GM21619 (cell line): ENCODE data around the gene CD47.

Experiments used
- ATAC-seq: cut with Tn5 transposase; IDR thresholded peaks from one replicate; pipeline ENCODE4 v1.9.1; 2021; ENCODE audit not compliant: unreplicated experiment

CD47 gene

GRCh38 chr3:108054935-108055334, 35.9 kb downstream of the CD47 start:
- no peak for ATAC-seq

GRCh38 chr3:108053483-108053882, 37.3 kb downstream of the CD47 start:
- no peak for ATAC-seq

GRCh38 chr3:108053067-108053466, 37.8 kb downstream of the CD47 start:
- no peak for ATAC-seq

- no peak for ATAC-seq
These were observed 39.8 kb downstream of the CD47 start for GRCh38 chr3:108051005-108051404.

- ATAC-seq, result no peak
These were observed 42.8 kb downstream of the CD47 start for GRCh38 chr3:108047987-108048386.

- no peak for ATAC-seq
These were observed 44.6 kb downstream of the CD47 start for GRCh38 chr3:108046247-108046646.

GRCh38 chr3:108044699-108045098, 46.1 kb downstream of the CD47 start:
- ATAC-seq, result no peak

- no peak for ATAC-seq
These were observed 48.5 kb downstream of the CD47 start for GRCh38 chr3:108042300-108042699.

- ATAC-seq, result no peak
These were observed 49.6 kb downstream of the CD47 start for GRCh38 chr3:108041253-108041652.

- no peak for ATAC-seq
These were observed 53.1 kb downstream of the CD47 start for GRCh38 chr3:108037770-108038169.

GRCh38 chr3:108036984-108037741, 53.7 kb downstream of the CD47 start:
- ATAC-seq, result peak; percentile 64

- ATAC-seq, result no peak
These were observed 54.4 kb downstream of the CD47 start for GRCh38 chr3:108036401-108036800.

- no peak for ATAC-seq
These were observed 55.1 kb downstream of the CD47 start for GRCh38 chr3:108035751-108036150.

GRCh38 chr3:108031895-108032294, 58.9 kb downstream of the CD47 start:
- no peak for ATAC-seq

GRCh38 chr3:108030960-108031359, 59.9 kb downstream of the CD47 start:
- ATAC-seq, result no peak

- no peak for ATAC-seq
These were observed 61.4 kb downstream of the CD47 start for GRCh38 chr3:108029466-108029865.

GRCh38 chr3:108028896-108029295, 61.9 kb downstream of the CD47 start:
- ATAC-seq, result no peak

- ATAC-seq, result no peak
These were observed 65.7 kb downstream of the CD47 start for GRCh38 chr3:108025177-108025576.

GRCh38 chr3:108024146-108024850, 66.5 kb downstream of the CD47 start:
- no peak for ATAC-seq

GRCh38 chr3:108022256-108023150, 68.3 kb downstream of the CD47 start:
- ATAC-seq, result no peak

GRCh38 chr3:108021533-108021932, 69.3 kb downstream of the CD47 start:
- no peak for ATAC-seq

GRCh38 chr3:108021131-108021530, 69.7 kb downstream of the CD47 start:
- no peak for ATAC-seq
